CD4-positive, alpha-beta T cell (primary cell): ENCODE measurements around the gene TRAF3IP3. TPM values are rescaled to one million over a fixed set of nuclear protein-coding genes. Genes with fewer than 3 reads are reported as not detected.

Experiments used
- ATAC-seq: fragments of 200-7000 bp; cut with Tn5 transposase; one replicate; pipeline ENCODE4 v1.10.0; 2022; ENCODE audit warnings: mild to moderate bottlenecking; ENCODE audit not compliant: poor library complexity
- CTCF ChIA-PET: fragments of 350-600 bp; sonication (Branson Sonifier 250); formaldehyde crosslinking; loops from one replicate; lab custom pipeline; 2021; ENCODE audit warnings: antibody characterized with exemption, inconsistent platforms; lab: Charles Lee
- POLR2A ChIA-PET: fragments of 350-600 bp; sonication (Branson Sonifier 250); formaldehyde crosslinking; loops from one replicate; lab custom pipeline; 2021; ENCODE audit warnings: antibody characterized with exemption, inconsistent platforms; lab: Charles Lee
- DNase-seq, 14 experiments: peaks; one replicate each; pipeline ENCODE4 v3.0.0-alpha.2; 2013 to 2020; ENCODE audit warnings: mixed read lengths in 2 of 14
- H3K27ac ChIP-seq, 2 donors: one replicate each; pipeline versions ENCODE4 v1.5.1 to v1.7.0; 2013; ENCODE audit warnings: low read length in 2 of 2, low read depth in 1 of 2, mild to moderate bottlenecking in 1 of 2
- H3K27me3 ChIP-seq, 2 experiments: 1 replicate in 1 of 2; 2 replicates in 1 of 2; pipeline versions ENCODE4 v1.6.1 to v1.7.0; 2013; ENCODE audit warnings: low read length in 2 of 2, control low read depth in 1 of 2, mild to moderate bottlenecking in 1 of 2, moderate library complexity in 1 of 2; ENCODE audit not compliant: insufficient read depth in 2 of 2, control insufficient read depth in 1 of 2
- H3K36me3 ChIP-seq: one replicate; pipeline ENCODE4 v1.6.1; 2013; ENCODE audit warnings: low read length, control low read depth; ENCODE audit not compliant: insufficient read depth
- H3K4me1 ChIP-seq: one replicate; pipeline ENCODE4 v1.6.1; 2013; ENCODE audit warnings: low read length, control low read depth; ENCODE audit not compliant: insufficient read depth
- H3K4me3 ChIP-seq: one replicate; pipeline ENCODE4 v1.5.1; 2013; ENCODE audit warnings: mild to moderate bottlenecking, low read length, moderate library complexity
- H3K9me3 ChIP-seq, 2 experiments: 1 replicate in 1 of 2; 2 replicates in 1 of 2; pipeline versions ENCODE4 v1.6.1 to v1.7.0; 2013; ENCODE audit warnings: low read length in 2 of 2, mild to moderate bottlenecking in 2 of 2, control low read depth in 1 of 2, moderate library complexity in 1 of 2; ENCODE audit not compliant: control insufficient read depth in 1 of 2, insufficient read depth in 1 of 2
- H3K27ac Mint-ChIP-seq: one replicate; pipeline ENCODE4 v1.8.0; 2020; ENCODE audit warnings: mixed read lengths
- H3K27me3 Mint-ChIP-seq: one replicate; pipeline ENCODE4 v1.8.0; 2021; ENCODE audit warnings: mixed read lengths
- H3K36me3 Mint-ChIP-seq: one replicate; pipeline ENCODE4 v1.8.0; 2021; ENCODE audit warnings: low read depth, mixed read lengths
- H3K4me1 Mint-ChIP-seq: one replicate; pipeline ENCODE4 v1.8.0; 2021; ENCODE audit warnings: low read depth, mixed read lengths
- H3K4me3 Mint-ChIP-seq: one replicate; pipeline ENCODE4 v1.8.0; 2020; ENCODE audit warnings: mild to moderate bottlenecking, mixed read lengths
- H3K9me3 Mint-ChIP-seq: one replicate; pipeline ENCODE4 v1.8.0; 2020; ENCODE audit warnings: mixed read lengths
- CTCF ChIP-seq: fragments of 200-600 bp; IDR thresholded peaks from one replicate; pipeline ENCODE4 v1.8.0; 2022; ENCODE audit warnings: antibody characterized with exemption, mild to moderate bottlenecking
- intact Hi-C, 2 experiments: fragments of 100-400 bp; cut with DNase I in 1 of 2; cut with micrococcal nuclease in 1 of 2; formaldehyde crosslinking; loops; one replicate each; pipeline versions ENCODE4 v1.15.1 to v1.9.0; 2023 to 2025; cut with DNase I, micrococcal nuclease
- total RNA-seq, 174 experiments: library from RNA in 2 of 174; stranded (reverse) in 2 of 174; gene quantifications; one replicate each; pipeline ENCODE4 v1.2.3 and lab custom pipeline; 2021 to 2026

TRAF3IP3 gene
- total RNA-seq, 2 experiments from 2014 or later: 279 to 290 TPM

- no peaks in the 10 kb centered on the region for H3K9me3 Mint-ChIP-seq
- POLR2A ChIA-PET: no interaction called here
Observed at GRCh38 chr1:209708297-209708696, 47.6 kb upstream of the TRAF3IP3 start.

GRCh38 chr1:209710093-209710492, 45.8 kb upstream of the TRAF3IP3 start:
- H3K27ac Mint-ChIP-seq: no peak overlapping the region
- no peaks in the 10 kb centered on the region for H3K36me3 Mint-ChIP-seq
- ATAC-seq (no peak), DNase-seq (peak in 2 of 14 experiments; percentile 17 to 42)
- CTCF ChIA-PET: no interaction called here
- H3K9me3 ChIP-seq: no peaks in the 10 kb centered on the region
- no peak for TF ChIP-seq CTCF
- peak overlapping the region; percentile 15 for H3K4me3 ChIP-seq
- no peaks in the 10 kb centered on the region for H3K9me3 Mint-ChIP-seq
- H3K27ac ChIP-seq: no peak overlapping the region
- POLR2A ChIA-PET: no interaction called here
- H3K36me3 ChIP-seq: no peaks in the 10 kb centered on the region
- H3K27me3 ChIP-seq: no peaks in the 10 kb centered on the region
- H3K27me3 Mint-ChIP-seq: no peaks in the 10 kb centered on the region
- H3K4me1 Mint-ChIP-seq: peaks cover 23% of the 10 kb centered on the region
- intact Hi-C loops: no loop called here
- peak overlapping the region; percentile 21 for H3K4me3 Mint-ChIP-seq
- H3K4me1 ChIP-seq: no peaks in the 10 kb centered on the region

More at GRCh38 chr1:209708297-209708696, 47.6 kb upstream of the TRAF3IP3 start:
- Histone ChIP-seq H3K27ac (no peak overlapping the region), H3K36me3 (no peaks in the 10 kb centered on the region), H3K27me3 (no peaks in the 10 kb centered on the region), H3K4me3 (no peak overlapping the region), H3K4me1 (no peaks in the 10 kb centered on the region), H3K9me3 (no peaks in the 10 kb centered on the region)
- peaks cover 14% of the 10 kb centered on the region for H3K4me1 Mint-ChIP-seq
- CTCF ChIA-PET: interaction anchor here (1.1 kb wide), 1 partner anchor 17 kb away, joined by 3 read pairs; no protein-coding TSS in a partner anchor
- intact Hi-C loops: no loop called here
- H3K4me3 Mint-ChIP-seq: no peak overlapping the region
- no peak overlapping the region for H3K27ac Mint-ChIP-seq
- TF ChIP-seq CTCF: no peak
- no peak for DNase-seq
- H3K36me3 Mint-ChIP-seq: no peaks in the 10 kb centered on the region
- H3K27me3 Mint-ChIP-seq: no peaks in the 10 kb centered on the region
- ATAC-seq: no peak

DNA sequence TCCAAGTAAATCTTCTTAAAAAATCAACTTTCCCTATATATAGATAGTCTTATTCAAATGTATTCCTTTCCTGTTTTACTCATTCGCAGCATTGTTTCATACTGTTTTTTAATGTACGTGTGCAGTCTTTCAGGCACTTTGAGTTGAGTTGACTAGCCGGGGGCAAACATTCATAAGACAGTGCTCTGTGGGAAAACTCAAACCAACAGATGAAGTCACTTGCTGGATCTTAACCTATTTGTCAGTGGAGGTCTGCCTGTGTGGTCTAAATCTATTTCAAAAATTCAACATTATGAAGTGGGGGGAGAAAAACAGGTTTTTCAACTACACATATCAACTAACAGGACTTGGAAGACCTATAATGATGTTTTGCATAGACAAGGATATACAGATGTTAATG, 45.0 kb upstream of the TRAF3IP3 start:
- Mint-ChIP-seq H3K4me3 (no peak overlapping the region), H3K36me3 (no peaks in the 10 kb centered on the region), H3K27me3 (no peaks in the 10 kb centered on the region), H3K27ac (no peak overlapping the region), H3K9me3 (no peaks in the 10 kb centered on the region), H3K4me1 (peaks cover 30% of the 10 kb centered on the region)
- ChIA-PET CTCF (no interaction called here), POLR2A (no interaction called here)
- no peaks in the 10 kb centered on the region for H3K4me1 ChIP-seq
- no peak for TF ChIP-seq CTCF
- H3K4me3 ChIP-seq: no peak overlapping the region
- no peaks in the 10 kb centered on the region for H3K9me3 ChIP-seq
- no peak overlapping the region for H3K27ac ChIP-seq
- H3K36me3 ChIP-seq: no peaks in the 10 kb centered on the region
- no peak for DNase-seq
- no peak for ATAC-seq
- intact Hi-C loops: no loop called here
- H3K27me3 ChIP-seq: no peaks in the 10 kb centered on the region
